Measurements from ENCODE around the gene LGSN.
"Not testable (repeated sequence)": the region's sequence is repeated elsewhere in the genome, so short reads cannot be mapped to it uniquely, and the experiment has no call there.

Gene LGSN

DNA sequence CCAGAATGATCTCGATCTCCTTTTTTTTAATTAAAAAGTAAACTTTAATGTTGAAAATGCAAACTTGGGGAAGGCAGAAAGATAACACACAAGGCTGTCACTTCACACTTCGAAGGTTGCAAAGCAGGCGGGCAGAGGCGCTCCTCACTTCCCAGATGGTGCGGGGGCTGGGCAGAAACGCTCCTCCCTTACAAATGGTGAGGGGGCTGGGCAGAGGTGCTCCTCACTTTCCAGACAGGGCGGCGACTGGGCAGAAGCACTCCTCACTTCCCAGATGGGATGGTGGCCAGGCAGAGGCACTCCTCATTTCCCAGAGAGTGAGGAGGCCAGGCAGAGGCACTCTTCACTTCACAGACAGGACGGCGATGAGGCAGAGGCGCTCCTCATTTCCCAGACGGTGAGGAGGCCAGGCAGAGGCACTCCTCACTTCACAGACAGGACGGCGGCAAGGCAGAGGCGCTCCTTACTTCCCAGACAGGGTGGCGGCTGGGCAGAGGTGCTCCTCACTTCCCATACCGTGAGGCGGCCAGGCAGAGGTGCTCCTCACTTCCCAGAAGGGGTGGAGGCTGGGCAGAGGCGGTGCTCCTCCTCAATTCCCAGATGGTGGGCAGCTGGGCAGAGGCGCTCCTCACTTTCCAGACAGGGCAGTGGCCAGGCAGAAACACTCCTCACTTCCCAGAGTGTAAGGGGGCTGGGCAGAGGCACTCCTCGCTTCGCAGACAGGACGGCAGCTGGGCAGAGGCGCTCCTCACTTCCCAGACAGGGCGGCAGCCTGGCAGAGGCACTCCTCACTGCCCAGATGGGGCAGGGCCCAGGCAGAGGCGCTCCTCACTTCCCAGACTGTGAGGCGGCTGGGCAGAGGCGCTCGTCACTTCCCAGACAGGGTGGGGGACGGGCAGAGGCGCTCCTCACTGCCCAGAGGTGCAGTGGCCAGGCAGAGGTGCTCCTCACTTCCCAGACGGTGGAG, 91.6 kb downstream of the LGSN start:
- not testable (repeated sequence) for DNase-seq

GRCh38 chr6:63225987-63226386, 93.8 kb downstream of the LGSN start:
- not testable (repeated sequence) for DNase-seq
